ENCODE results near the gene HSPB2.

DNA sequence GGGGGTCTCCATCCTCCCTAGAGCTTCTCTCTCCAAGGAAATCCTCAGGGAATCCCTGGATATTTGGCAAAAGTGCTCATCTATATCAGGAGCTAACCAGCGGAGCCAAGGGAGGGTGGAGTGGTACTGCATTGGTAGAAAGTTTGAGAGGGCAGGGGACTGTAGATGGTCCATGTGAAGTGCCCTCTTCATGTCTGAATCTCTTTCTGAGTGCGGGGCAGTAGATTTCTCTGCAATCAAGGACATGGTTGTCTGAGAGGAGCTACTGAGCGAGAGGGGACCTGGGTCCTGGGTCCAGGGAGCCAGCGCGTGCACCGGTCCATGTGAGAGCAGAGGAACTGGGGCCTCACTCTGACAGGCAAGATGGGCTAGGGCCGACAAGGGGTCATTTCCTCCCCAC lies 25.3 kb downstream of the HSPB2 start:
- TF ChIP-seq CTCF (IDR thresholded peaks at IDR 0.05) (no peak), POLR2A (IDR thresholded peaks at IDR 0.05) (no peak)
